Measurements from ENCODE around the gene FAM124A.
A peak's percentile ranks its signal among the peaks of the same experiment; 100 is the strongest.

Gene FAM124A

DNA sequence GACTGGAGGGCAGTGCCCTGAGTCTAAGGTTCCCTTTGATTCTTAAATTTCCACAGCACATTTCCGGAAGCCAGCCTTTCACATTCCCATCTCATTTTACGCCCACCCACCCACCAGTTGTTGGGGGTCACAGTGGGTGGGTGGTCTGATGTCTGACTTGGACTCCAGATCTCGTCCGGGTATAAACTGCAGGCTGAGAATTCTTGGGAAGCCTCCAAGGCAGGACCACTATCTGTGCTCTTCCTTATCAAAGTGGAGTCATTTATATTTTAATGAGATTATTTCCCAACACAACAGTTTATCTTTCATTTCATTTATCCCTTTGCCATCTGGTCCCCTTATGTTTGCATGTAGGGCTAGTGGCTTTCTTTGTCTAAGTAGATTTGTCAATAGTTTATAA, 3.6 kb upstream of the FAM124A start:
- no peak overlapping the region for H3K4me3 ChIP-seq
- no peak for TF ChIP-seq CTCF (IDR thresholded peaks at IDR 0.05)
- DNase-seq (ENCODE audit: low spot score), result no peak
- no peak overlapping the region for H3K27ac ChIP-seq

- Histone ChIP-seq H3K27ac (no peak overlapping the region), H3K4me3 (no peak overlapping the region)
- no peak for DNase-seq (ENCODE audit: low spot score)
- TF ChIP-seq CTCF (IDR thresholded peaks at IDR 0.05), result no peak
Measured at GRCh38 chr13:51220706-51221105, 1.5 kb upstream of the FAM124A start.

DNA sequence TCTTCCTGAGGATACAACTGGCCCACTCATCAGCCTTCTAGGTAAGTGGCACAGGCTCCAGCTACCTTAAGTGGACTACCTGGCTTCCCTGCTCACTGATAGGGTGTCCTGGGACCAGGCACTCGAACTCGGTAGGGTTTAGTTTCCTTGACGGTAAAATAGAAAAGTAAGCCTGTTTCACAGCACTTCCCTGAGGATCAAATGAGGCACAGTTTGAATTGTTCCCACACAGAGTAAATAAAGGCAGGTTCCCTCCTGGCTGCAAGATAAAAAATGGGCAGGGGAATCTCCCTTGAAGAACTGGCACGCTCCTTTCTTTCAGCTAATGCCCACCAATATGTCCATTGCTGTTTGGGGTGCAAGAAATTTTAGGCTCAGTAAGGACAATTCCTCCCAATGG, 1.1 kb upstream of the FAM124A start:
- DNase-seq (ENCODE audit: low spot score), result no peak

GRCh38 chr13:51221674-51222036, 543 bp upstream of the FAM124A start:
- no peak overlapping the region for H3K27ac ChIP-seq
- peak overlapping the region; percentile 96 for H3K4me3 ChIP-seq
- no peak for TF ChIP-seq CTCF (IDR thresholded peaks at IDR 0.05)
- no peak for DNase-seq (ENCODE audit: low spot score)

More for the DNA sequence above, 1.1 kb upstream of the FAM124A start:
- H3K27ac ChIP-seq, result no peak overlapping the region
- no peak for TF ChIP-seq CTCF (IDR thresholded peaks at IDR 0.05)
- H3K4me3 ChIP-seq, result no peak overlapping the region

- peak overlapping the region; percentile 59 to 73 for H3K27ac ChIP-seq
- TF ChIP-seq CTCF (IDR thresholded peaks at IDR 0.05), result no peak
- no peak for DNase-seq (ENCODE audit: low spot score)
Measured at GRCh38 chr13:51222686-51223559, 725 bp downstream of the FAM124A start.

DNA sequence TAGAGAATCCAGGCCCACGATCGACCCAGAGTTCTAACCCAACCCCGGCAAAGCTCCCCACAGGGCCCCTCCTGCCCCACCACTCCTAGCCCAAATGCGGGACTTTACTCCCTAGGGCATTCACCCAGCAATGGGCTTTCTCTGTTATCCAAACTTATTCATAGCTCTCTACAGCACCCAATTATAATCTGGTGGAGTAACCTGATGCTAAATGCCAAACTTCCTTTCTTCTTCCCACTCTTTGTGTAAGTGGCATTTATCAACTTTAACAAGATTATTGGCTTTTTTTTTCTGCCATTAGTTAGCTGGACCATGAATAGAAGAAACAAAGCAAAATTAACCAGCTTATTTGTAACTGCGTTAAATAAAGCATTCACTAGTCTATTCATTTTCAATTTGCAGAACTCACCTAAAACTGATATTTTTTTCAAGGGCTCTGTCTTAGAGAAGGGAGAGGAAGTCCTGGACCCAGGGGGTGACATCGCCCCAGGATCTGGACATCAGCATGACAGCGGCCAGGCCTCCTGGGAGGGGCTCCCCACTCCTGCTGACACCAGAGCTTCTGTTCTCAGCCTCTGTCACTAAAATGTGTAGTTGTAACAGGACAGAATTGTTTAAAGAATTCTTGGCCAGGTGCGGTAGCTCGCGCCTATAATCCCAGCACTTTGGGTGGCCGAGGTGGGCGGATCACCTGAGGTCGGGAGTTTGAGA, 1.5 kb downstream of the FAM124A start:
- DNase-seq (ENCODE audit: low spot score), result no peak
- TF ChIP-seq CTCF (IDR thresholded peaks at IDR 0.05), result no peak
- Histone ChIP-seq H3K27ac (no peak overlapping the region), H3K4me3 (peak overlapping the region; percentile 96)

More at GRCh38 chr13:51222686-51223559, 725 bp downstream of the FAM124A start:
- H3K4me3 ChIP-seq, result peak overlapping the region; percentile 96

Measured in coronary artery (tissue), 2 donors.